Measurements from ENCODE around the gene PNO1.

- no peak for TF ChIP-seq POLR2A (IDR thresholded peaks at IDR 0.05)
- no peak for TF ChIP-seq CTCF (IDR thresholded peaks at IDR 0.05)
Observed at GRCh38 chr2:68188831-68189230, 31.1 kb downstream of the PNO1 start.
